Eye (tissue), 1 donor: ENCODE data around the gene ERI3.
A peak's percentile ranks its signal among the peaks of the same experiment; 100 is the strongest.

Experiments used
- DNase-seq: peaks from one replicate; pipeline ENCODE4 v3.0.0-alpha.2; 2015

ERI3 gene

DNA sequence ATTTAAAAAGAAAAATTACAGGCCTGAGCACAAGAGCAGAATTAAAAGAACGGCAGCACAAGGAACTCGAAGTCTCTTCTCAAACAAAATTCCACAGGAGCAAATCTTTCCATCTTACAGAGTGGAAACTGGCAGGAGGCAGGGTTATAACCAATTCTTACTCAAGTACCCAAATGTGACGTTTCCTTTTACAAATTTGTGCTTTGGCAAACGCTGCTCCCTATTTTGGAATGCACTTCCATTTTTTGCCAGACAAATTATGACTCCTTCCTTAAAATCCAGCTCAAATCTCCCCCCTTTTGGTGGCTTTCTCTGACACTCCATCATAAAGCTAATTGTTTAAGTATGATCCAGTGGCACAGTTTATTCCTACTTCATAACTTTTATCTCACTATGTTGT lies 7.8 kb downstream of the ERI3 start:
- no peak for DNase-seq

DNA sequence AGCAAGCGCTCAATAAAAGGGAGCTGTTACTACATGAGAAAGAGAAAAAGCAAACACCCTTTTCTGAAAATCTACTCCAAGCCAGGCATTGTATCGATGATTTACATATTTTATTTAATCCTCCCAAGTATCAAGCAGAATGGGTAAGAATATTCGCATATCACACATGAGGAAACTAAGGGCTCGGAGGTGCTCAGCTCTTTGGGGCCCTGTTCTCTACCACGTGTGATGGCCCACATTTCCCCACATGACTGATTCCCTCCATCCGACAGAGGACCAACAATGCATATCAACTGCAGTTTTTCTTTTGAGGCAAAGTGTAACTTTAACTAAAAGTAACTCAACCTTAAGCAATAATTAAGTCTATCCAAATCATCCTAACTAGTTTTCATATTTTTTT lies 8.2 kb downstream of the ERI3 start:
- DNase-seq, result no peak

- no peak for DNase-seq
Measured at GRCh38 chr1:44346184-44346583, 8.9 kb downstream of the ERI3 start.

GRCh38 chr1:44345187-44345775 lies 9.8 kb downstream of the ERI3 start:
- DNase-seq, result no peak

DNA sequence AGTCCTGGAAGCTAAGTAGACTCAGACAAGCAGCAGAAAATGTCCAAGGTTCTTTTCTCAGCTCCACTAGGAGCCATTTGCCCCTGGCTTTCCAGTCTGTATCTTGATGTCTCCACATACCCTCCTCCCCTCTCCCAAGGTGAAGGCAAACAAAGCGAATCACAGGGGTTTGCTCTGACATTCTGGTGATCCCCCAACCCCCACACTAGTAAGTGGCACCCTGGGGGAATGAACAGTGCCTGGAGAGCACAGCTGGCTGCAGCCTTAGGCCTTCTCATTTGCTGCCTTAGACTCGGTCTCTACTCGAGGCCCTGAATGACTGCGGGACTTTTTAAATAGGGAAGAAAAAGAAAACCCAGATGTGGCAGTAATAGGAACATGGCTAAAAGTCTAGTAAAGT lies 15.3 kb downstream of the ERI3 start:
- DNase-seq, result no peak

- DNase-seq, result no peak
Measured at GRCh38 chr1:44338136-44338535, 16.9 kb downstream of the ERI3 start.

GRCh38 chr1:44336668-44337067 lies 18.4 kb downstream of the ERI3 start:
- DNase-seq, result no peak

- no peak for DNase-seq
Measured at GRCh38 chr1:44334968-44335367, 20.1 kb downstream of the ERI3 start.

GRCh38 chr1:44333376-44333775 lies 21.7 kb downstream of the ERI3 start:
- DNase-seq, result no peak

DNA sequence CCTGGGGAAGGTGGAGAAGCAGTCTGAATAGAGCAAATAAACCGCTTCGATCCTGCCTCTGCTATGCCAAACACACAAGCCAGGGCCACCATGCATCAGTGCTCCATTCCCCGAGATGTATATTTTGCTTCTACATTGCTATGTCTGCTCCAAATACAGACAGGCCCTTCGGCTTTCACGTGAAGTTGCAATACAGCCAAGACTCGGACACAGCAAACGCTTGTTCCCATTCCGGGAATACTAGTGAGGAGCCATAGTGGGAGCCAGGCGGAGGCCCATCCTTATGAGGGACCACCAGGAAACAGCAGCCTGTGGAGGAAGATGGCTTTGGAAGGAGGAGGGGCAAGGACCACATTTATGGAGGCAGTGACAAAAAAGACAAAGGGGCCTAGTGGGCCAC lies 22.6 kb downstream of the ERI3 start:
- no peak for DNase-seq

DNA sequence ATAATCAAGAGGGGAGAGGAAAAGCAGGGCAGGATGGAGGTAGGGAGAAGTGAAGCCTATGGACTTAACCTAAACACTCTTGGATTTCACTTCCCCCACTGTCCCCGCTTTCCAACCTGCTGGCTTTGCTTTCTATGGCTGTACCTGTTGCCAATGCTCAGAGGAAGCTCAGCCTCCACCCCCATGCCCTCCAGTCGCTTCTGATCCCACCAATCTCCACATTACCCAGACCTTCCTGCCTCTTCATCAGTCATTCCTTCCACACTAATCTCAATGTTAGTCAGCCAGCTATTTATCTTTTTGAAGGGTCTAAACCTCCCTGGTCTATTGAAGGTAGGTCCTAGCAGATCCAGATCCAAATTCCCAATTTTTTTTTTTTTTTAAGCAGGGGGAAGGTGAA lies 24.1 kb downstream of the ERI3 start:
- no peak for DNase-seq

DNA sequence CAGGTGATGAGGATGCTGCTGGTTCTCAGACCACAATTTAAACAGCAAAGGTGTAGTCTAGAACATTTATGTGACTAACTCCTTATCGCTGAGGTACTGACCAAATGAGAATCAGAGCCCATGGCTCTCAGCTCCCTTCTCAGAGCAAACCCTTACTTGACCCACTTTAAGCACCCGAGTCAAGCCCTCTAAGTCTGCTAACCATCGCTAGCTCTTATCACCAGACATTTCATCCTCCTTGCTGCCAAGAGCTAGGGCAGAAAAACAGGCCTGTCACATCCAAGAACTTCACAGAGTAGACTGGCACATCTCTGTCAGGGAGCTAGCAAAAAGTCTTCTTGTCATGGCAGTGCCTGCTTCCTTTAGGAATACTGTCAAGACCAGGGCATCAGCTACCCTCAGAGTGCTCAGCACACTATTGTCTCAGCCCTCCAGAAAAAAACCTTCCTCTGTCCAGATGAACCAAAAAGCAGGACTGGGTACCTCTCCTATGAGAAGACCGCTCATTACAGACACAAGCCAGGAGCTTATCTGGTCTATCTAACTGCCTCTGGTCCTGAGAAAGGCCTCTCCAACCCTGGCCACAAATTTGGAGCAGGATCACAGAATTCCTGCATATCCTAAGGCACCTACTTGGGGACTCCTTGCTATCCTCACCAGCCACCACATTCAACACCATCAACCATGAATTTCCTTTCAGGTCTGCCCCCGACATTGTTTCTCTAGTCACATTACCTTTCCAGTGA lies 26.2 kb downstream of the ERI3 start:
- no peak for DNase-seq

DNA sequence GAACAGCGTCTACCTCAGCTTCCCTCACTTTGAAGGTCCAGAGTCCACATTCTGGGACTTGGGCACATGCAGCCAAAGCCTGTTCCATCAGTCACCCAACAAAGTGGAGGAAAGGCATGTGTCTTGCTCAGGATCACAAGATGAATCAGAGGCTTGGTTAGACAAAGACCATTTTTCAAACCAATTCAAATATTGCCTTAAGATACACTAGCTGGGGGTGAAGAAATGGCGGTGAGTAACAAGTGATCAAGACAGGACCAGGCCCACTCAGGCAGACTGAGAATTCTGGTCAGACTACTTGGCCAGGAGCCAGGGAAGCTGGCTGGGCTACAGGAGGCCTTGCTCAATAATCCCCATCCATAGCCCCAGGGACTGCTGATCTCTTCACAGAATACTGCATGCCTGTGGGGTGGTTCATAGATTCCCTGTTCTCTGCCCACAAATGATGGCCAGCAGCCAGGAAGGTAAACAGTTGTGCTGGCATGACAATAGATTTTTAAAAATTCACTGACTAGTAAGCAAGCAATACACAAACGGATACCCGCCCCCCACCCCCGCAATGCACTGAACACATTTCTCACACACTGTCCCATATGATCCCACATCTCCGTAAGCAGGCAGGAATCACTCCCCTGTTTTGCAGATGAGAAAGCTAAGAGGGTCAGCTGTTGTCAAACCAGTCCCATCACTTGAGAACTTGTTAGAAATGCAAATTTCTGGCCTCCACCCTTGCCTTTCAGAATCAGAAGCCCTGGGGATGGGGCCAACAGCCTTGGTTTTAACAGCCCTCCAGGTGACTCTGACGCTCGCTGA lies 27.2 kb downstream of the ERI3 start:
- DNase-seq, result peak; percentile 64

- no peak for DNase-seq
Measured at GRCh38 chr1:44326821-44327465, 28.1 kb downstream of the ERI3 start.

DNA sequence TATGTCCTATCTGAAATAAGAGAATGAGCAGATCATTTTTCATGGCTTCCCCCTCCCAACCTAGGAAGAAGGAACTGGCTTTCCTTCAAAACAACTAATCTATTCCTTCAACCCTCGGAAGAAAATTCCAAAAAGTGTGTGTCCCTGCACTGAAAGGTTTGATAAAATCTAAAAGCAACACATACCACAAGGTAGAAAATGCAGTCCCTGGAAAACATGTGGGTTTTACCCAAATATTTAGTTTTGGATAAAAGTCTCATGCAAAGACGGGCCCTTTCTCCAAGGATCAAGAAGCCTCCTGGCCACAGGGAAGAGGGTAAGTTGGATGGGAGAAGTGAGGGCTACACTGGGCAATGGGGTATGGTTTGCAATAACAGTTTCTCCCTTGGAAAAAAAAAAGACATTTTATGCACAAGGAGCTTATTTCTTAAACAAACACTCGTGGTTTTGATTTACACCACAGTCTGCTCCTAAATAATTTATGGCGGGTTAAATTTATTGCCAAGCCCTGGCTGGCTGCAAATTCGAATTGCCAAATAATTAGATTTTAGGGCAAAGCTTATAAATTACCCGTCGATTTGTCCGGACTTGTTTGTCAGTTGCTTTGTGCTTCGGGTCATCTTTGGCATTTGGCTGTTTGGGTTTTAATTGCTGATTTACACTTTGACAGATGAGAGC lies 28.9 kb downstream of the ERI3 start:
- DNase-seq, result no peak

GRCh38 chr1:44323947-44324346 lies 31.1 kb downstream of the ERI3 start:
- no peak for DNase-seq

- DNase-seq, result no peak
Measured at GRCh38 chr1:44322367-44322766, 32.7 kb downstream of the ERI3 start.

DNA sequence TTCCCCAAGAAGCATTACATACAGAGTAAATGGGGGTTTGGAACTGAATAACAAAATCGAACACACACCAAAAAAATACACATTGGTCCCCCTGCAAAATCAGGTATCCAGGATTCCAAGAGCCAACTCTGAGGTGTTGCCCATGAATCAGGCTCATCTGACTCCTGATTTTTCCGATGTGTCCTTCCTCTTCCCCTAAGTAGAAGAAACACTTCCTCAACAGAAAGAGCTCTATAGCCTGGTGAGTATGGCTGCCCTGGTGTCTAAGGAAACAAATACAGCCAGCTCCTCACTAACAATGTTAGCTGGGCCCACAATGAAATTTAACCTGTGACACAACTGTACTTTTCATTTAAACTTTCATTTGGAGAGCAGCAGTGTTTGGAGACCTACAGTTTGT lies 33.6 kb downstream of the ERI3 start:
- no peak for DNase-seq

DNA sequence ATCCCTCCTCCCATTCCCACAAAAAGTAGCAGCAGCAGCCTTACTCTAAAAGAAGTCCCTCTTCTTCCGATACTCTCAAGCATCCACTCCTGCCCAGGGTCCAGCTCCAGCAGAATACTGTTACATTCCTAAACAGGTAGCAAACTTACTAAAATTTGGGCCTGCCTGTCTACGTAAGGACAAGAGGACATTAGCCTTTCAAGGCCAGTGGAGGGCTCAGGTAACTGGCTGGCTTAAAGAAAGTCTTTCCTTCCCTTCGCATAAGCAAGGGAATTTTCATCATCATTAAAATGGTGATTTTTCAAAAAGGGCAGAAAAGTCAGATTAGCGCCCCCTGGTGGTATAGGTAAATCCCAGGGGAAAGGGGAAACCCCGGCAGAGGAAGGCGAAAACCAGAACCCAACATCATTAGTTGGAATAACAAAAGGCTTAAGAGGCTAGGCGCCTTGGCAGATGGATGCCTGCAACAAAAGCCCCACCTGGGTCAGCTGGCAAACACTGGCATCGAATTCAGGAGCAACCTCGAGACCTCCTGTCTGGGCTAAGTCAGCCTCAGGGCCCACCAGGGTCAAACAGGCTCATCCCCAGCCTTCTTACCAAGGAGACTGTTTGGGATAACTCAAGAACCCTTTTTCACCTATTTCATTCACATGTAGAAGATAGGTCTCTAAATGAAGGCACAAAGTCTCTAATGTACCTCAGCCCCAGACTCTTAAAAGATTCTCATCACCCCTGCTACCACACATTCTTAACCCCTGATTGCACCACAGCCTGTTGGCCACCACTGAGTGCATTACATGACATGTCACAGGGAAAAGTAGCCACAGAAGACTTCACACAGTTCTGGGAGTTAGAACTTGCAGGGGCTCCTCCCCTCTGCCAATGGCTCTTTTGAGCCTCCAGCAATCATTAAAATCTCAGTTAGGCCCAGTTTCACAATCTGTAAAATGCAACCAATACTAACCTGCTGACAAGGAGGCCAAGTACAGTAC lies 36.7 kb downstream of the ERI3 start:
- DNase-seq, result peak; percentile 79

- no peak for DNase-seq
Measured at GRCh38 chr1:44316231-44316759, 38.8 kb downstream of the ERI3 start.

- DNase-seq, result peak; percentile 50
Measured at GRCh38 chr1:44315521-44315920, 39.5 kb downstream of the ERI3 start.
